Keratinocyte (primary cell): ENCODE results near the gene KRTAP10-6. TPM values are rescaled to one million over a fixed set of nuclear protein-coding genes. Genes with fewer than 3 reads are reported as not detected.

Experiments
- DNase-seq: peaks from one replicate; pipeline ENCODE4 v3.0.0-alpha.2; 2011; ENCODE audit warnings: low read depth, missing footprints, low spot score
- FAIRE-seq: peaks from 2 replicates; lab custom pipeline; 2011; peaks lifted over from hg19 to GRCh38; lab: Jason Lieb, UNC
- H2AFZ ChIP-seq: 2 replicates; pipeline ENCODE4 v1.6.0; 2012; ENCODE audit warnings: low read length, control low read depth, inconsistent platforms; ENCODE audit not compliant: control insufficient read depth
- H3K27ac ChIP-seq: 2 replicates; pipeline ENCODE4 v1.5.1; 2011; ENCODE audit warnings: low read length; ENCODE audit not compliant: control insufficient read depth, insufficient read depth
- H3K27me3 ChIP-seq: 3 replicates; pipeline ENCODE4 v1.6.0; 2011; ENCODE audit warnings: low read length; ENCODE audit not compliant: control insufficient read depth, insufficient read depth; ENCODE audit errors: extremely low read depth
- H3K36me3 ChIP-seq, 2 experiments: 2 replicates in 1 of 2; 3 replicates in 1 of 2; pipeline ENCODE4 v1.5.1; 2011; ENCODE audit warnings: low read length in 2 of 2, mild to moderate bottlenecking in 1 of 2; ENCODE audit not compliant: control insufficient read depth in 2 of 2, insufficient read depth in 2 of 2; ENCODE audit errors: extremely low read depth in 1 of 2
- H3K4me1 ChIP-seq: 3 replicates; pipeline ENCODE4 v1.5.1; 2011; ENCODE audit warnings: low read length; ENCODE audit not compliant: control insufficient read depth, insufficient read depth; ENCODE audit errors: extremely low read depth
- H3K4me2 ChIP-seq: 3 replicates; pipeline ENCODE4 v1.6.0; 2011; ENCODE audit warnings: low read depth, low read length; ENCODE audit not compliant: control insufficient read depth, insufficient read depth; ENCODE audit errors: extremely low read depth
- H3K4me3 ChIP-seq, 3 experiments: fragments of 200-600 bp in 1 of 3; sonication (generic) in 1 of 3; 2 replicates in 2 of 3; 3 replicates in 1 of 3; pipeline ENCODE4 v1.5.1; 2011 to 2016; ENCODE audit warnings: low read length in 3 of 3, mild to moderate bottlenecking in 3 of 3, control low read depth in 2 of 3, inconsistent platforms in 1 of 3, low read depth in 1 of 3, mixed read lengths in 1 of 3, mixed run types in 1 of 3, moderate library complexity in 1 of 3; ENCODE audit not compliant: control insufficient read depth in 2 of 3, insufficient read depth in 2 of 3; ENCODE audit errors: extremely low read depth in 1 of 3
- H3K79me2 ChIP-seq: 2 replicates; pipeline ENCODE4 v1.6.0; 2012; ENCODE audit warnings: low read length; ENCODE audit not compliant: control insufficient read depth, insufficient read depth
- H3K9ac ChIP-seq: 3 replicates; pipeline ENCODE4 v1.6.0; 2011; ENCODE audit warnings: low read length; ENCODE audit not compliant: control insufficient read depth, insufficient read depth; ENCODE audit errors: extremely low read depth
- H3K9me1 ChIP-seq: 3 replicates; pipeline ENCODE4 v1.6.0; 2011; ENCODE audit warnings: low read length; ENCODE audit not compliant: control insufficient read depth, insufficient read depth; ENCODE audit errors: extremely low read depth
- H3K9me3 ChIP-seq: 2 replicates; pipeline ENCODE4 v1.5.1; 2012; ENCODE audit warnings: low read depth, low read length; ENCODE audit not compliant: control insufficient read depth
- H4K20me1 ChIP-seq: 3 replicates; pipeline ENCODE4 v1.6.0; 2011; ENCODE audit warnings: low read length; ENCODE audit not compliant: control insufficient read depth, insufficient read depth; ENCODE audit errors: extremely low read depth
- EZH2 ChIP-seq: IDR thresholded peaks from one replicate; pipeline ENCODE4 v1.6.1; 2012; ENCODE audit warnings: inconsistent platforms, mild to moderate bottlenecking, low read length, moderate library complexity
- dilution Hi-C: fragments of 300-500 bp; cut with MboI; formaldehyde crosslinking; loops from one replicate; pipeline ENCODE4 v1.7.0; 2020; ENCODE audit warnings: low sequenced_read_pairs; ENCODE audit not compliant: extremely low pct_ligation_motif_present
- polyA plus RNA-seq, 5 experiments: library from polyadenylated mRNA; depleted of rRNA in 3 of 5; stranded (reverse) in 3 of 5; stranded (forward) in 1 of 5; unstranded in 1 of 5; fragments of >200 nt; gene quantifications; 1 replicate in 1 of 5; 2 replicates in 3 of 5; 3 replicates in 1 of 5; pipeline versions ENCODE4 v1.2.1 to v1.2.3, GENCODE V29; 2011 to 2012; ENCODE audit warnings: missing spikeins in 2 of 5, low read depth in 1 of 5, low replicate concordance in 1 of 5
- TF ChIP-seq, protein P1 (sequence below), 3 experiments: IDR thresholded peaks in 1 of 3; conservative IDR thresholded peaks in 1 of 3; optimal IDR thresholded peaks in 1 of 3; 2 replicates in 2 of 3; 3 replicates in 1 of 3; pipeline versions ENCODE3 to v1.5.1; 2011; ENCODE audit warnings: low read length in 3 of 3, mild to moderate bottlenecking in 3 of 3, moderate library complexity in 2 of 3, control low read depth in 1 of 3, inconsistent platforms in 1 of 3; ENCODE audit not compliant: insufficient read depth in 2 of 3; ENCODE audit errors: extremely low read depth in 1 of 3

KRTAP10-6 gene
- polyA plus RNA-seq, 1 donor (not counting 4 experiments of a cell fraction or from before 2014, with no cell fraction given), result not detected

DNA sequence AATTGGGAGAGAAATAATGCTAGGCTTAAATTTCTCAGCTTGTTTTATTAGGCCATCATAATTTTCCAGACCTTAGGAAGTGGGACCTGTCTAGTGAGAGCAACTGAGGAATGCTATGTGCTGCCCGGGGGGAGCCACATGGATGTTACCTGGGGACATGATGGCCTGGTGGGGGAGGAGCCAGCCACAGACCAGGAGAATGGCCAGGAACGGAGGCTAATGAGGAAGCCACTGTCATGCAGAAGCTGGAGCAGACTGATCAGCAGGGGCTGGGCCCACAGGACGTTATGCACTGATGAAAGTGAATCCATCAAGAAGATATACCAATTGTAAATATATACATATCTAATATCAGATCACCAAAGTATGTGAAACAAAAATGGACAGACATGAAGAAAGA is 47.7 kb downstream of the KRTAP10-6 start:
- Histone ChIP-seq H3K4me1 (peaks cover 13% of the 10 kb centered on the region), H3K9me3 (no peaks in the 10 kb centered on the region), H3K27ac (no peak overlapping the region), H3K9ac (no peak overlapping the region), H3K4me3 (no peak overlapping the region), H3K9me1 (no peaks in the 10 kb centered on the region), H4K20me1 (no peaks in the 10 kb centered on the region), H2AFZ (no peak overlapping the region), H3K27me3 (no peaks in the 10 kb centered on the region), H3K79me2 (no peaks in the 10 kb centered on the region), H3K36me3 (no peaks in the 10 kb centered on the region), H3K4me2 (no peak overlapping the region)
- DNase-seq, result no peak
- FAIRE-seq, result no peak
- dilution Hi-C loops, result no loop called here
- TF ChIP-seq, protein P1, sequence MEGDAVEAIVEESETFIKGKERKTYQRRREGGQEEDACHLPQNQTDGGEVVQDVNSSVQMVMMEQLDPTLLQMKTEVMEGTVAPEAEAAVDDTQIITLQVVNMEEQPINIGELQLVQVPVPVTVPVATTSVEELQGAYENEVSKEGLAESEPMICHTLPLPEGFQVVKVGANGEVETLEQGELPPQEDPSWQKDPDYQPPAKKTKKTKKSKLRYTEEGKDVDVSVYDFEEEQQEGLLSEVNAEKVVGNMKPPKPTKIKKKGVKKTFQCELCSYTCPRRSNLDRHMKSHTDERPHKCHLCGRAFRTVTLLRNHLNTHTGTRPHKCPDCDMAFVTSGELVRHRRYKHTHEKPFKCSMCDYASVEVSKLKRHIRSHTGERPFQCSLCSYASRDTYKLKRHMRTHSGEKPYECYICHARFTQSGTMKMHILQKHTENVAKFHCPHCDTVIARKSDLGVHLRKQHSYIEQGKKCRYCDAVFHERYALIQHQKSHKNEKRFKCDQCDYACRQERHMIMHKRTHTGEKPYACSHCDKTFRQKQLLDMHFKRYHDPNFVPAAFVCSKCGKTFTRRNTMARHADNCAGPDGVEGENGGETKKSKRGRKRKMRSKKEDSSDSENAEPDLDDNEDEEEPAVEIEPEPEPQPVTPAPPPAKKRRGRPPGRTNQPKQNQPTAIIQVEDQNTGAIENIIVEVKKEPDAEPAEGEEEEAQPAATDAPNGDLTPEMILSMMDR (optimal IDR thresholded peaks at IDR 0.05 in 1 of 3, IDR thresholded peaks at IDR 0.05 in 1 of 3, conservative IDR thresholded peaks at IDR 0.05 in 1 of 3; ENCODE audit: extremely low read depth in 1 of 3, insufficient read depth in 2 of 3, low read length in 3 of 3), result no peak
- no peak for TF ChIP-seq EZH2

DNA sequence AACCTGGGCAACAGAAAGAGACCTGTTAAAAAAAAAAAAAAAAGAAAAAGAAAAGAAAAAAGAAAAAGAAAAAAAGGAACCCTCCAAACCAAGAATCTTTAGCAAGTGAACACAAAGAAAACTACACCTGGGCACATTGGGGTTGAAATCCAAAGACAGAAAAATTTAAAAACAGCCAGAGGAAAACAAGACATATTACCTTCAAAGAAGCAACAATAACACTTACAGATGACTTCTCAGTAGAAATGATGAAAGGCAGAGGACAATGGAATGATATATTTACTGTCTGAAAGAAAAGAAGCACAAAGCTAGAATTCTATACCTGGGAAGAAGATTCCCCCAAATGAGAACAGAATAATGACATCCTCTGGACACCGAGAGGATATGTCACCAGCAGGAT is 49.6 kb downstream of the KRTAP10-6 start:
- Histone ChIP-seq H3K79me2 (no peaks in the 10 kb centered on the region), H3K9me3 (no peaks in the 10 kb centered on the region), H3K36me3 (no peaks in the 10 kb centered on the region), H3K27me3 (no peaks in the 10 kb centered on the region), H3K4me2 (no peak overlapping the region), H3K9ac (no peak overlapping the region), H2AFZ (no peak overlapping the region), H3K27ac (no peak overlapping the region), H4K20me1 (no peaks in the 10 kb centered on the region), H3K4me1 (no peaks in the 10 kb centered on the region), H3K4me3 (no peak overlapping the region), H3K9me1 (no peaks in the 10 kb centered on the region)
- FAIRE-seq (no peak), DNase-seq (no peak)
- TF ChIP-seq, protein P1 (optimal IDR thresholded peaks at IDR 0.05 in 1 of 3, IDR thresholded peaks at IDR 0.05 in 1 of 3, conservative IDR thresholded peaks at IDR 0.05 in 1 of 3; ENCODE audit: extremely low read depth in 1 of 3, insufficient read depth in 2 of 3, low read length in 3 of 3), result no peak
- TF ChIP-seq EZH2, result no peak
- dilution Hi-C loops, result no loop called here

Other genes with a start within 250 kb of the KRTAP10-6 start
- gene TRPM2, start 238.9 kb downstream of the KRTAP10-6 start, polyA plus RNA-seq, result 0.31 to 0.60 TPM (median 0.52 TPM) in 3 replicates
- 1.4 to 1.9 TPM (median 1.6 TPM) in 3 replicates for gene LRRC3, start 137.0 kb downstream of the KRTAP10-6 start, polyA plus RNA-seq
- not detected in 3 replicates for gene KRTAP10-1, start 52.3 kb downstream of the KRTAP10-6 start, polyA plus RNA-seq
- not detected in 3 replicates for gene KRTAP10-2, start 41.0 kb downstream of the KRTAP10-6 start, polyA plus RNA-seq
- gene KRTAP10-3, start 33.7 kb downstream of the KRTAP10-6 start, polyA plus RNA-seq, result not detected in 3 replicates
- gene KRTAP10-4, start 18.8 kb downstream of the KRTAP10-6 start, polyA plus RNA-seq, result 0.06 TPM in 1 of 3 replicates, not detected in the others
- gene KRTAP10-5, start 11.9 kb downstream of the KRTAP10-6 start, polyA plus RNA-seq, result not detected in 3 replicates
- gene KRTAP10-7, start 8.1 kb upstream of the KRTAP10-6 start, polyA plus RNA-seq, result not detected in 3 replicates
- not detected in 3 replicates for gene KRTAP10-8, start 19.6 kb upstream of the KRTAP10-6 start, polyA plus RNA-seq
- gene KRTAP10-9, start 34.6 kb upstream of the KRTAP10-6 start, polyA plus RNA-seq, result not detected in 3 replicates
- gene KRTAP10-10, start 44.9 kb upstream of the KRTAP10-6 start, polyA plus RNA-seq, result not detected in 3 replicates
- not detected in 3 replicates for gene KRTAP10-11, start 53.9 kb upstream of the KRTAP10-6 start, polyA plus RNA-seq
- not detected in 3 replicates for gene KRTAP12-4, start 62.2 kb upstream of the KRTAP10-6 start, polyA plus RNA-seq
- not detected in 3 replicates for gene KRTAP12-3, start 65.4 kb upstream of the KRTAP10-6 start, polyA plus RNA-seq
- gene KRTAP12-2, start 74.4 kb upstream of the KRTAP10-6 start, polyA plus RNA-seq, result not detected in 3 replicates
- gene KRTAP12-1, start 89.7 kb upstream of the KRTAP10-6 start, polyA plus RNA-seq, result not detected in 3 replicates
- not detected in 3 replicates for gene KRTAP10-12, start 104.7 kb upstream of the KRTAP10-6 start, polyA plus RNA-seq
- gene TSPEAR, start 119.1 kb upstream of the KRTAP10-6 start, polyA plus RNA-seq, result 0.07 to 0.12 TPM in 2 of 3 replicates, not detected in the other
- 82.0 to 114 TPM (median 106 TPM) in 3 replicates for gene UBE2G2, start 209.3 kb upstream of the KRTAP10-6 start, polyA plus RNA-seq
- gene SUMO3, start 225.6 kb upstream of the KRTAP10-6 start, polyA plus RNA-seq, result 69.3 to 132 TPM (median 115 TPM) in 3 replicates